ENCODE data around the gene TOX2.

TOX2 gene

GRCh38 chr20:43945391-43946205 is 30.9 kb downstream of the TOX2 start:
- H3K27ac ChIP-seq = no peak overlapping the region

GRCh38 chr20:43946206-43946491 is 31.5 kb downstream of the TOX2 start:
- H3K27ac ChIP-seq = no peak overlapping the region
- TF ChIP-seq ZFX (IDR thresholded peaks at IDR 0.05; ENCODE audit: borderline replicate concordance) = no peak
- no peak for TF ChIP-seq CTCF (IDR thresholded peaks at IDR 0.05)

More at GRCh38 chr20:43945391-43946205, 30.9 kb downstream of the TOX2 start:
- TF ChIP-seq CTCF (IDR thresholded peaks at IDR 0.05) (no peak), ZFX (IDR thresholded peaks at IDR 0.05; ENCODE audit: borderline replicate concordance) (no peak)

GRCh38 chr20:43946659-43947315 is 32.1 kb downstream of the TOX2 start:
- TF ChIP-seq CTCF (IDR thresholded peaks at IDR 0.05) = no peak
- no peak for TF ChIP-seq ZFX (IDR thresholded peaks at IDR 0.05; ENCODE audit: borderline replicate concordance)
- no peak overlapping the region for H3K27ac ChIP-seq

GRCh38 chr20:43947316-43947710 is 32.7 kb downstream of the TOX2 start:
- H3K27ac ChIP-seq = no peak overlapping the region

GRCh38 chr20:43948455-43948854 is 33.8 kb downstream of the TOX2 start:
- no peak overlapping the region for H3K27ac ChIP-seq
- TF ChIP-seq ZFX (IDR thresholded peaks at IDR 0.05; ENCODE audit: borderline replicate concordance) (no peak), CTCF (IDR thresholded peaks at IDR 0.05) (no peak)

More at GRCh38 chr20:43947316-43947710, 32.7 kb downstream of the TOX2 start:
- TF ChIP-seq ZFX (IDR thresholded peaks at IDR 0.05; ENCODE audit: borderline replicate concordance) (no peak), CTCF (IDR thresholded peaks at IDR 0.05) (no peak)

- no peak overlapping the region for H3K27ac ChIP-seq
- no peak for TF ChIP-seq ZFX (IDR thresholded peaks at IDR 0.05; ENCODE audit: borderline replicate concordance)
- TF ChIP-seq CTCF (IDR thresholded peaks at IDR 0.05) = no peak
Observed at GRCh38 chr20:43949248-43949647, 34.6 kb downstream of the TOX2 start.

All from 22Rv1 (cell line).